SK-N-SH (cell line): ENCODE results near the gene CCDC34. TPM values are rescaled to one million over a fixed set of nuclear protein-coding genes. Genes with fewer than 3 reads are reported as not detected.

Experiments used
- CTCF ChIA-PET: fragments of 300-600, 350-600 bp; formaldehyde crosslinking; extraction: SDS; loops from one replicate; lab custom pipeline; 2021; lab: Yijun Ruan, JAX
- POLR2A ChIA-PET: fragments of 350-600 bp; sonication (Branson Sonifier 250); formaldehyde crosslinking; extraction: SDS; loops from one replicate; lab custom pipeline; 2020; ENCODE audit warnings: antibody characterized with exemption, inconsistent platforms; lab: Yijun Ruan, JAX
- DNase-seq: peaks from one replicate; pipeline ENCODE4 v3.0.0; 2012
- H2AFZ ChIP-seq: fragments of 200-600 bp; sonication (generic); 2 replicates; pipeline ENCODE4 v1.8.1; 2016; ENCODE audit warnings: antibody characterized with exemption, mild to moderate bottlenecking, low read depth
- H3F3A ChIP-seq: fragments of 200-600 bp; sonication (generic); replicated peaks from 2 replicates; pipeline ENCODE3; 2016; ENCODE audit warnings: antibody characterized with exemption, mild to moderate bottlenecking; ENCODE audit not compliant: insufficient read depth
- H3K27ac ChIP-seq, 2 experiments: fragments of 200-500 bp in 1 of 2; fragments of 200-600 bp in 1 of 2; sonication (Bioruptor generic) in 1 of 2; sonication (generic), shearing (Covaris generic) in 1 of 2; 2 replicates each; pipeline versions ENCODE4 v1.5.1 to v1.6.1; 2014 to 2016; ENCODE audit warnings: low read depth in 2 of 2, inconsistent platforms in 1 of 2, low read length in 1 of 2, mild to moderate bottlenecking in 1 of 2, mixed read lengths in 1 of 2
- H3K27me3 ChIP-seq: fragments of 200-600 bp; sonication (generic), shearing (Covaris generic); 2 replicates; pipeline ENCODE4 v1.6.1; 2016; ENCODE audit warnings: mixed run types; ENCODE audit not compliant: insufficient read depth
- H3K36me3 ChIP-seq, 2 experiments: fragments of 200-500 bp in 1 of 2; fragments of 200-600 bp in 1 of 2; sonication (Bioruptor generic) in 1 of 2; sonication (generic) in 1 of 2; replicated peaks in 1 of 2; 2 replicates each; pipeline versions ENCODE3 to v1.5.1; 2014 to 2016; ENCODE audit warnings: low read length in 1 of 2, mild to moderate bottlenecking in 1 of 2; ENCODE audit not compliant: insufficient read depth in 2 of 2, control insufficient read depth in 1 of 2
- H3K4me1 ChIP-seq, 2 experiments: fragments of 200-500 bp in 1 of 2; fragments of 200-600 bp in 1 of 2; sonication (Bioruptor generic) in 1 of 2; sonication (generic), shearing (Covaris generic) in 1 of 2; 2 replicates each; pipeline versions ENCODE4 v1.5.1 to v1.6.1; 2014 to 2016; ENCODE audit warnings: low read depth in 1 of 2, low read length in 1 of 2, mixed run types in 1 of 2; ENCODE audit not compliant: insufficient read depth in 2 of 2, control insufficient read depth in 1 of 2
- H3K4me2 ChIP-seq: fragments of 200-600 bp; sonication (generic), shearing (Covaris generic); 2 replicates; pipeline ENCODE4 v1.6.1; 2017; ENCODE audit warnings: mixed run types
- H3K4me3 ChIP-seq, 2 experiments: fragments of 200-500 bp in 1 of 2; fragments of 200-600 bp in 1 of 2; sonication (Bioruptor generic) in 1 of 2; sonication (generic), shearing (Covaris generic) in 1 of 2; 2 replicates each; pipeline versions ENCODE4 v1.5.1 to v1.8.1; 2014 to 2016; ENCODE audit warnings: low read depth in 2 of 2, inconsistent platforms in 1 of 2, low read length in 1 of 2, mild to moderate bottlenecking in 1 of 2, mixed read lengths in 1 of 2, moderate library complexity in 1 of 2
- H3K79me2 ChIP-seq: fragments of 200-600 bp; sonication (generic); 2 replicates; pipeline ENCODE4 v1.8.1; 2017; ENCODE audit warnings: mild to moderate bottlenecking; ENCODE audit not compliant: insufficient read depth
- H3K9ac ChIP-seq: fragments of 200-600 bp; sonication (generic); 2 replicates; pipeline ENCODE4 v1.6.1; 2017; ENCODE audit warnings: mixed run types
- H3K9me2 ChIP-seq: fragments of 200-600 bp; sonication (generic); 2 replicates; pipeline ENCODE4 v1.6.1; 2017; ENCODE audit warnings: mixed run types
- H3K9me3 ChIP-seq: fragments of 200-600 bp; sonication (generic); 2 replicates; pipeline ENCODE4 v1.6.1; 2017; ENCODE audit warnings: mixed run types, mild to moderate bottlenecking, moderate library complexity
- H4K20me1 ChIP-seq: fragments of 200-600 bp; sonication (generic); 2 replicates; pipeline ENCODE4 v1.6.1; 2017; ENCODE audit warnings: mild to moderate bottlenecking, mixed run types; ENCODE audit not compliant: insufficient read depth
- CHD2 ChIP-seq: fragments of 150-350 bp; IDR thresholded peaks from 2 replicates; pipeline ENCODE4 v1.6.1; 2018; ENCODE audit warnings: low read length; ENCODE audit not compliant: partially characterized antibody
- EZH2phosphoT487 ChIP-seq: fragments of 200-600 bp; sonication (generic); IDR thresholded peaks from 2 replicates; pipeline ENCODE4 v1.6.1; 2017; ENCODE audit warnings: low read depth, mixed run types, mild to moderate bottlenecking, antibody characterized with exemption, moderate library complexity, borderline replicate concordance
- FOSL2 ChIP-seq: IDR thresholded peaks from 2 replicates; pipeline ENCODE4 v1.4.0; 2012; ENCODE audit warnings: low read depth, mild to moderate bottlenecking, moderate library complexity, borderline replicate concordance
- FOXJ3 ChIP-seq: sonication (generic); formaldehyde crosslinking; IDR thresholded peaks from 2 replicates; pipeline ENCODE4 v1.5.1; 2020; ENCODE audit warnings: mild to moderate bottlenecking, missing genetic modification reagents
- MEF2A ChIP-seq: IDR thresholded peaks from 2 replicates; pipeline ENCODE4 v1.4.0; 2012; ENCODE audit warnings: low read depth, borderline replicate concordance
- MXI1 ChIP-seq: IDR thresholded peaks from 2 replicates; pipeline ENCODE4 v1.6.1; 2012; ENCODE audit warnings: mild to moderate bottlenecking, low read depth, low read length, improper control_type of control experiment
- NFIC ChIP-seq: IDR thresholded peaks from 2 replicates; pipeline ENCODE4 v1.4.0; 2012; ENCODE audit warnings: borderline replicate concordance
- NRF1 ChIP-seq: IDR thresholded peaks from 2 replicates; pipeline ENCODE4 v1.6.1; 2012; ENCODE audit warnings: low read depth, mild to moderate bottlenecking, low read length
- POLR2AphosphoS5 ChIP-seq: IDR thresholded peaks from 2 replicates; pipeline ENCODE4 v1.6.1; 2012; ENCODE audit warnings: low read depth, low read length
- RAD21 ChIP-seq: IDR thresholded peaks from 2 replicates; pipeline ENCODE4 v1.6.1; 2012; ENCODE audit warnings: mild to moderate bottlenecking, low read length
- RCOR1 ChIP-seq: fragments of 150-350 bp; IDR thresholded peaks from 2 replicates; pipeline ENCODE4 v1.6.1; 2017; ENCODE audit warnings: antibody characterized with exemption, low read length
- RFX5 ChIP-seq: IDR thresholded peaks from 2 replicates; pipeline ENCODE4 v1.6.1; 2012; ENCODE audit warnings: mild to moderate bottlenecking, improper control_type of control experiment, low read length
- SMC3 ChIP-seq: IDR thresholded peaks from 2 replicates; pipeline ENCODE4 v1.6.1; 2012; ENCODE audit warnings: low read depth, low read length, improper control_type of control experiment
- TAF1 ChIP-seq: IDR thresholded peaks from 2 replicates; pipeline ENCODE4 v1.6.1; 2012; ENCODE audit warnings: low read depth, mild to moderate bottlenecking, low read length, moderate library complexity, borderline replicate concordance
- TCF12 ChIP-seq: IDR thresholded peaks from 2 replicates; pipeline ENCODE4 v1.4.0; 2012
- YY1 ChIP-seq: IDR thresholded peaks from 2 replicates; pipeline ENCODE4 v1.4.0; 2012; ENCODE audit warnings: low read depth, mild to moderate bottlenecking
- WGBS: methylation state at CpG from one replicate; pipeline ENCODE4 v1.1.6; 2017; ENCODE audit warnings: low lambda C conversion rate; 5-methylcytosine and 5-hydroxymethylcytosine counted together
- polyA plus RNA-seq, 3 experiments: library from polyadenylated mRNA; depleted of rRNA; stranded (reverse); fragments of >200 nt; gene quantifications; 2 replicates each; pipeline ENCODE4 v1.2.3, GENCODE V29; 2012
- TF ChIP-seq, protein P1 (sequence below): IDR thresholded peaks from 2 replicates; pipeline ENCODE4 v1.6.1; 2012; ENCODE audit warnings: mild to moderate bottlenecking, low read depth, low read length, moderate library complexity
- TF ChIP-seq, protein P2 (sequence below): fragments of 200-600 bp; sonication (generic); IDR thresholded peaks from 2 replicates; pipeline ENCODE4 v1.6.1; 2017; ENCODE audit warnings: antibody characterized with exemption, mild to moderate bottlenecking, moderate library complexity
- TF ChIP-seq, protein P3 (sequence below): fragments of 150-350 bp; IDR thresholded peaks from 2 replicates; pipeline ENCODE4 v1.6.1; 2017; ENCODE audit warnings: antibody characterized with exemption, low read length, low read depth, borderline replicate concordance
- TF ChIP-seq, protein P4 (sequence below): IDR thresholded peaks from 2 replicates; pipeline ENCODE4 v1.4.0; 2012; ENCODE audit warnings: low read depth, borderline replicate concordance
- TF ChIP-seq, protein P5 (sequence below): fragments of 150-350 bp; IDR thresholded peaks from 2 replicates; pipeline ENCODE4 v1.6.1; 2016; ENCODE audit warnings: mild to moderate bottlenecking, low read depth, low read length
- TF ChIP-seq, protein P6 (sequence below): IDR thresholded peaks from 2 replicates; pipeline ENCODE4 v1.4.0; 2012; ENCODE audit warnings: low read depth

CCDC34 gene
- polyA plus RNA-seq, 1 of the 3 experiments (the other 2 are of a cell fraction) = 6.7 TPM

DNA sequence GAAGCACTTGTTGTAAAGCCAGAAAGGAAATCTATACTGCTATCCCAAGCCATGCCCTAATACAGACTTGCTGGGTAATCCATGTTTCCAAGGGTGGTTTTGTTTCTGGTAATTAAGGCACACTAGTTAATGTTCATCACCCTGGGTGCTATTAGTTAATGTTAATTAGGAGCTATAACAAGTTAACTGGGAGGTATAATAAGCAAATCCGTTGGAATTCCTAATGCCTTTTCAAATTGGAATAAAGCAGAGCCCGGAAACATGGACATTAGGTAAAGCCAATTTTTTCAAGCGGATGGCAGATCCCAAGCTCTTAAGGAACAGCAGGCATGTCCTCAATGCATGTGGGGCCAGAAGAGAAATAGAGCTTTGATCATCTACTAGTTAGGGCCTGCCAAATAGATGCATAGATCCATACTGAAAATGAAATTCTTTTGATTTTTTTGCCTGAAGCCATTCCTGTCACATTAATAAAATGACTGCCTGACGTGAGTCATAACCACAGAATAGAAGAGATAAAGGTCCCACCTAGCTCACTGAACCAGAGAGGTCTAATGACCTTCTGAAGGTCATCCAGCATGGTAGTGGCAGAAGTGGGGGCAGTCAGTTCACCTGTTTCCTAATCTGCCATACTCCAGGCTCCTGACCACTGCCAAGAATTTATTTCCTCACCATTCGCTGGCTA lies 28.5 kb upstream of the CCDC34 start:
- Histone ChIP-seq H3F3A (peaks cover 16% of the 10 kb centered on the region), H3K9ac (no peak overlapping the region), H3K9me2 (no peaks in the 10 kb centered on the region), H3K9me3 (no peaks in the 10 kb centered on the region), H2AFZ (no peak overlapping the region), H3K36me3 (no peaks in the 10 kb centered on the region), H3K4me3 (no peak overlapping the region), H3K4me2 (no peak overlapping the region), H3K27ac (peak overlapping the region in 1 of 2 experiments; percentile 77; a peak in 1 of 4 replicates), H3K4me1 (peaks cover 2 to 27% of the 10 kb centered on the region in 2 experiments), H3K27me3 (no peaks in the 10 kb centered on the region), H4K20me1 (peaks cover 2% of the 10 kb centered on the region; the same call in 1 of the 2 replicates), H3K79me2 (no peaks in the 10 kb centered on the region)
- no peak for DNase-seq
- POLR2A ChIA-PET = no interaction called here
- 83% methylated on average over 5 of the region's 5 CpGs for WGBS
- CTCF ChIA-PET = interaction anchor here (0.7 to 1.0 kb wide), 3 partner anchors 10 to 208 kb away, joined by 3 to 4 read pairs (median 3); no protein-coding TSS in a partner anchor
- TF ChIP-seq POLR2AphosphoS5 (no peak), NRF1 (no peak), MEF2A (no peak), RAD21 (no peak), MXI1 (no peak), FOXJ3 (CRISPR knock-in tag) (no peak), TCF12 (peak; percentile 30; the same call in 1 of the 2 replicates), TAF1 (no peak), NFIC (no peak), RCOR1 (no peak), FOSL2 (0 out of 2 replicates have a peak, but pooled peaks have one; percentile 11), SMC3 (no peak), CHD2 (no peak), RFX5 (no peak), YY1 (no peak), EZH2phosphoT487 (no peak)
- TF ChIP-seq, protein P1, sequence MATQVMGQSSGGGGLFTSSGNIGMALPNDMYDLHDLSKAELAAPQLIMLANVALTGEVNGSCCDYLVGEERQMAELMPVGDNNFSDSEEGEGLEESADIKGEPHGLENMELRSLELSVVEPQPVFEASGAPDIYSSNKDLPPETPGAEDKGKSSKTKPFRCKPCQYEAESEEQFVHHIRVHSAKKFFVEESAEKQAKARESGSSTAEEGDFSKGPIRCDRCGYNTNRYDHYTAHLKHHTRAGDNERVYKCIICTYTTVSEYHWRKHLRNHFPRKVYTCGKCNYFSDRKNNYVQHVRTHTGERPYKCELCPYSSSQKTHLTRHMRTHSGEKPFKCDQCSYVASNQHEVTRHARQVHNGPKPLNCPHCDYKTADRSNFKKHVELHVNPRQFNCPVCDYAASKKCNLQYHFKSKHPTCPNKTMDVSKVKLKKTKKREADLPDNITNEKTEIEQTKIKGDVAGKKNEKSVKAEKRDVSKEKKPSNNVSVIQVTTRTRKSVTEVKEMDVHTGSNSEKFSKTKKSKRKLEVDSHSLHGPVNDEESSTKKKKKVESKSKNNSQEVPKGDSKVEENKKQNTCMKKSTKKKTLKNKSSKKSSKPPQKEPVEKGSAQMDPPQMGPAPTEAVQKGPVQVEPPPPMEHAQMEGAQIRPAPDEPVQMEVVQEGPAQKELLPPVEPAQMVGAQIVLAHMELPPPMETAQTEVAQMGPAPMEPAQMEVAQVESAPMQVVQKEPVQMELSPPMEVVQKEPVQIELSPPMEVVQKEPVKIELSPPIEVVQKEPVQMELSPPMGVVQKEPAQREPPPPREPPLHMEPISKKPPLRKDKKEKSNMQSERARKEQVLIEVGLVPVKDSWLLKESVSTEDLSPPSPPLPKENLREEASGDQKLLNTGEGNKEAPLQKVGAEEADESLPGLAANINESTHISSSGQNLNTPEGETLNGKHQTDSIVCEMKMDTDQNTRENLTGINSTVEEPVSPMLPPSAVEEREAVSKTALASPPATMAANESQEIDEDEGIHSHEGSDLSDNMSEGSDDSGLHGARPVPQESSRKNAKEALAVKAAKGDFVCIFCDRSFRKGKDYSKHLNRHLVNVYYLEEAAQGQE = no peak
- TF ChIP-seq, protein P2, sequence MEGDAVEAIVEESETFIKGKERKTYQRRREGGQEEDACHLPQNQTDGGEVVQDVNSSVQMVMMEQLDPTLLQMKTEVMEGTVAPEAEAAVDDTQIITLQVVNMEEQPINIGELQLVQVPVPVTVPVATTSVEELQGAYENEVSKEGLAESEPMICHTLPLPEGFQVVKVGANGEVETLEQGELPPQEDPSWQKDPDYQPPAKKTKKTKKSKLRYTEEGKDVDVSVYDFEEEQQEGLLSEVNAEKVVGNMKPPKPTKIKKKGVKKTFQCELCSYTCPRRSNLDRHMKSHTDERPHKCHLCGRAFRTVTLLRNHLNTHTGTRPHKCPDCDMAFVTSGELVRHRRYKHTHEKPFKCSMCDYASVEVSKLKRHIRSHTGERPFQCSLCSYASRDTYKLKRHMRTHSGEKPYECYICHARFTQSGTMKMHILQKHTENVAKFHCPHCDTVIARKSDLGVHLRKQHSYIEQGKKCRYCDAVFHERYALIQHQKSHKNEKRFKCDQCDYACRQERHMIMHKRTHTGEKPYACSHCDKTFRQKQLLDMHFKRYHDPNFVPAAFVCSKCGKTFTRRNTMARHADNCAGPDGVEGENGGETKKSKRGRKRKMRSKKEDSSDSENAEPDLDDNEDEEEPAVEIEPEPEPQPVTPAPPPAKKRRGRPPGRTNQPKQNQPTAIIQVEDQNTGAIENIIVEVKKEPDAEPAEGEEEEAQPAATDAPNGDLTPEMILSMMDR = no peak
- TF ChIP-seq, protein P3, sequence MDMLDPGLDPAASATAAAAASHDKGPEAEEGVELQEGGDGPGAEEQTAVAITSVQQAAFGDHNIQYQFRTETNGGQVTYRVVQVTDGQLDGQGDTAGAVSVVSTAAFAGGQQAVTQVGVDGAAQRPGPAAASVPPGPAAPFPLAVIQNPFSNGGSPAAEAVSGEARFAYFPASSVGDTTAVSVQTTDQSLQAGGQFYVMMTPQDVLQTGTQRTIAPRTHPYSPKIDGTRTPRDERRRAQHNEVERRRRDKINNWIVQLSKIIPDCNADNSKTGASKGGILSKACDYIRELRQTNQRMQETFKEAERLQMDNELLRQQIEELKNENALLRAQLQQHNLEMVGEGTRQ = no peak
- TF ChIP-seq, protein P4, sequence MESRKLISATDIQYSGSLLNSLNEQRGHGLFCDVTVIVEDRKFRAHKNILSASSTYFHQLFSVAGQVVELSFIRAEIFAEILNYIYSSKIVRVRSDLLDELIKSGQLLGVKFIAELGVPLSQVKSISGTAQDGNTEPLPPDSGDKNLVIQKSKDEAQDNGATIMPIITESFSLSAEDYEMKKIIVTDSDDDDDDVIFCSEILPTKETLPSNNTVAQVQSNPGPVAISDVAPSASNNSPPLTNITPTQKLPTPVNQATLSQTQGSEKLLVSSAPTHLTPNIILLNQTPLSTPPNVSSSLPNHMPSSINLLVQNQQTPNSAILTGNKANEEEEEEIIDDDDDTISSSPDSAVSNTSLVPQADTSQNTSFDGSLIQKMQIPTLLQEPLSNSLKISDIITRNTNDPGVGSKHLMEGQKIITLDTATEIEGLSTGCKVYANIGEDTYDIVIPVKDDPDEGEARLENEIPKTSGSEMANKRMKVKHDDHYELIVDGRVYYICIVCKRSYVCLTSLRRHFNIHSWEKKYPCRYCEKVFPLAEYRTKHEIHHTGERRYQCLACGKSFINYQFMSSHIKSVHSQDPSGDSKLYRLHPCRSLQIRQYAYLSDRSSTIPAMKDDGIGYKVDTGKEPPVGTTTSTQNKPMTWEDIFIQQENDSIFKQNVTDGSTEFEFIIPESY = no peak
- TF ChIP-seq, protein P5, sequence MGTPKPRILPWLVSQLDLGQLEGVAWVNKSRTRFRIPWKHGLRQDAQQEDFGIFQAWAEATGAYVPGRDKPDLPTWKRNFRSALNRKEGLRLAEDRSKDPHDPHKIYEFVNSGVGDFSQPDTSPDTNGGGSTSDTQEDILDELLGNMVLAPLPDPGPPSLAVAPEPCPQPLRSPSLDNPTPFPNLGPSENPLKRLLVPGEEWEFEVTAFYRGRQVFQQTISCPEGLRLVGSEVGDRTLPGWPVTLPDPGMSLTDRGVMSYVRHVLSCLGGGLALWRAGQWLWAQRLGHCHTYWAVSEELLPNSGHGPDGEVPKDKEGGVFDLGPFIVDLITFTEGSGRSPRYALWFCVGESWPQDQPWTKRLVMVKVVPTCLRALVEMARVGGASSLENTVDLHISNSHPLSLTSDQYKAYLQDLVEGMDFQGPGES = no peak
- TF ChIP-seq, protein P6, sequence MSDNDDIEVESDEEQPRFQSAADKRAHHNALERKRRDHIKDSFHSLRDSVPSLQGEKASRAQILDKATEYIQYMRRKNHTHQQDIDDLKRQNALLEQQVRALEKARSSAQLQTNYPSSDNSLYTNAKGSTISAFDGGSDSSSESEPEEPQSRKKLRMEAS = no peak
